ENCODE results near the gene ALDH1B1.
A peak's percentile ranks its signal among the peaks of the same experiment; 100 is the strongest.

Gene ALDH1B1

GRCh38 chr9:38417003-38417945, 24.8 kb downstream of the ALDH1B1 start:
- no peak for DNase-seq

DNA sequence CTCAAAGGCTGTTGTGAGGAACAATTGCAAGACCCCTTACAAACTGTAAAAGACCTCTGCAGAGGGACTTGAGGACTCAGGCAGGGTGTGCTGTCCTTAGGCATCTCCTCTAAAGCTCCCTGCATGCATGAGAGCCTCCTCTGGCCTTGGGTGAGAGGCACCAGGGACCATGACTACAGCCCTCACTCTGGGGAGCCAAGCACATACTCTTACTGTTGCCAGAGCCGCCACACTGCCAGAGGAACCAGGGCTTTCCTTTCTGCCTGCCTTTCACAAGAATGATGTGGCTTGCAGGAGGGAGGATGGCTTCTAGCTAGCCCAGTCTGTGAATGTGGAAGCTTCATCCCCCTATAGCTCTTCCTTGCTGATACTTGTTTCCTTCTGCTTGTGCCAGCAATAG, 25.9 kb downstream of the ALDH1B1 start:
- DNase-seq = no peak

- DNase-seq = no peak
Measured at GRCh38 chr9:38419181-38419580, 26.7 kb downstream of the ALDH1B1 start.

GRCh38 chr9:38421498-38422211, 29.2 kb downstream of the ALDH1B1 start:
- no peak for DNase-seq

GRCh38 chr9:38422555-38423260, 30.2 kb downstream of the ALDH1B1 start:
- DNase-seq = no peak

- no peak for DNase-seq
Measured at GRCh38 chr9:38423273-38423972, 30.9 kb downstream of the ALDH1B1 start.

DNA sequence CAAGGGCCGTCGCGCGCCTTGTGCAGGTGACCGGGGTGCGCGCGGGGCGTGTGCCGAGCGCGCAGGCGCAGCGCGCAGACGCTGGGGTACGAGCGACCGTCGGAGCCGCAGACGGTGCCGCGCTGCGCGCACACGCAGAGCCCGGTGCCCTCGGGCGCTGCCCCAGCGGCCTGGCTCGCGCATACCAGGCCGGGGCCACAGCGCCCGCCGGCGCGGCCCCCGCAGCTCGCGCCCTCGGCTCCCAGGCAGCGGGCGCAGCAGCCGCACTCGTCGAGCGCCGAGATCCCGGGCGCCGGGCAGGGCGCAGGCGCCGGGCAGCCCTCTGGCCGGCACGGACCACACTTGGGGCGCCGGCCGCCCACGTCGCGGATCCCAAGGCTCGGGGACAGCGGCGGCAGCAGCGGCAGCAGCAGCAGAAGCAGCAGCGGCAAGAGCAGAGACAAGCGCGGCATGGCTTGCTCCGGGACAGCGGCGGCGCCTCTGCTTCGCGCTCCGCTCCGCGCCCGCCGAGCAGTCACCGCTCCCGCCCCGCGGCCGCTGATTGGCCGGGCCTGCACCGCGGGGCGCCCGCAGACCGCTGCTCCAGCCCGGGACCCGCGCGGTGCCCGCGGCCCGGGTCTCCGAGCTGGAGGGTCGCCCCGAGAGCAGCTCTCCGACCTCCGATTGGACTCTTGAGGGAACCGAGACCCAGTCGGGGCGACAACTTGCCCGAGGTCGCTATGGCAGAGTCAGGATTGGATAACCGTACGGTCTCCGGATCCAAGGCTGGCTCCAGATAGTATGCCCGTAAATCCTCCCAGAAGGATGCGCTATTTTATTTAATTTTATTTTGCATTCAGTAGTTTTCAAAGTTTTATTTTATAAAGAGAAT, 31.7 kb downstream of the ALDH1B1 start, which contains the start of gene IGFBPL1:
Gene IGFBPL1 (minus strand): TSS at position 482 of the 871 bp plus-strand sequence. CDS start 30 bp downstream, at position 452.
- no peak for DNase-seq

- no peak for DNase-seq
Measured at GRCh38 chr9:38424918-38425317, 32.4 kb downstream of the ALDH1B1 start.

DNA sequence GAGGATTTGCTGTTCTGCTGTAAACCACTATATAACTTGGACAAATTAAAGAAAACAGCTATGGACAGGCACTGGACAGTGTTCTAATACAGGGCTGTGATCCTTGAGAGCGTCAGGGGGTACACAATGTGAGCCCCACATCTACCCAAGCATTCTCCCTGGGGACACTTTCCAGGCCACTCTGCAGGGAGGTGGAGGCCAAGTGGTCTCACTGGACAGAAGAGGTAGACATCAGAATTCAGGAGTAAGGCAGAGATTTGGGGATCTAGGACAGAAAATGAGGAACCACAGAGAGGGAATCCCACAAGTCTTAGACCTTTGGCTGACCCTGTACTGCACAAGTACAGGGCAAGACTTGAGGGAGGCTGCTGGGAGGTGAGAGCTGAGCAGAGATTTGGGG, 35.6 kb downstream of the ALDH1B1 start:
- no peak for DNase-seq

DNA sequence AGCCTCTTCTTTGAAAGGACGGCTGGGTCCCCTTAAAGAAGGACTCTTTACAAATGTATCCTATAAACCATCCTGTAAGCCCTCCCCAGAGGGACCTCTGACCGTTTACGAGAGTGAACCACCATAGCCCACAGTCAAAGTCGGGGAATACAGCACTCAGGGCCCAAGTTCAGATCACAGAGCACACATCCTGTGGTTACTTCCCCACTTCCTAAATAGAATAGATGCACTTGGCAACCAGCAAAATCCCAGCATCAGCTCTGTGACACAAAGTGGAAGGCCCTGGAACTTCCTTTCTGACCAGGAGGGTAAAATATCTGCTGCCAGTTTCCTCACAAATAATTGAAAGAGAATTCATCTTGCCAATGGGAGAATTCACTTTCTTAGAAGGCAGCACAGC, 38.6 kb downstream of the ALDH1B1 start:
- peak; percentile 70 for DNase-seq

DNA sequence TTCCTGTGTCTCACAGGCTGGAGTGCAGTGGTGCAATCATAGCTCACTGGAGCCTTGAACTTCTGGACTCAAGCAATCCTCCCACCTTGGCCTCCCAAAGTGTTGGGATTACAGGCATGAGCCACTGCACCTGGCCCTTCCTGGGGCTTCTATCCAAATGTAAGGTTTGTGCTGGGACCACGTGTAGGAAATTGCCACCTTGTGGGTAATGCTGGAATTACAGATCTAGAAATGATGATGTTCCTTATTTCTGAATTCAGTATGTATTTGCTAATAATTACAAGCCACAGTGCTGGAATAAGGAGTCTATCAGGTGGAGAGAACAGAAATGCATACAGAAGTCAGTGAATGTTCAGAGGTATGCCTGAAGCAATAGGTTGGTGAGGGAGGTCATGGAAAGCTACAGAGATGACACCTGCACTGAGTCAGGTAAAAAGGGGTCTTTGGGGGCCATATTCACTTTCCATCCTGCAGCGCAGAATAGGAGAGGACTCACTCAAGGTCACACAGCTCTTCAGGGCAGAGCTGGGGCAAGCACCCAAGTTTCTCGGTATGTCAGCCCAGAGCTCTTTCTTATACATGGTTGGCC, 40.5 kb downstream of the ALDH1B1 start:
- no peak for DNase-seq

DNA sequence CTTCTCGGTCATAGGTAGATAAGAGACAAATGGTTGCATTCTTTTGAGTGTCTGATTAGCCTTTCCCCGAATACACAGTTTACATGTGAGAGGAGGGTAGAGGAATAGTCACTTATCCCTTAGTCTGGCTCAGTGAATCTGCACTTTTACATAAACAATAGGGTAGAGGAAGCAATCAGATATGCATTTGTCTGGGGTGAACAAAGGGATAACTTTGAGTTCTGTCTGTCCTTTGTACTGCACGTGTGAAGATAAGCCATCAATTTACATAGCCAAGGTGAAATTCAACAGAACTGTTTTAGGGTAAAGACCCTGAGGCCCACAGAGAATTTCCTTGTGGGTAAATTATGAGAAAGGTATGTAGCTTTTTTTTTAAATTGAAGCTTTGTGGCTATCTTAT, 41.9 kb downstream of the ALDH1B1 start:
- no peak for DNase-seq

- no peak for DNase-seq
Measured at GRCh38 chr9:38434853-38435252, 42.4 kb downstream of the ALDH1B1 start.

DNA sequence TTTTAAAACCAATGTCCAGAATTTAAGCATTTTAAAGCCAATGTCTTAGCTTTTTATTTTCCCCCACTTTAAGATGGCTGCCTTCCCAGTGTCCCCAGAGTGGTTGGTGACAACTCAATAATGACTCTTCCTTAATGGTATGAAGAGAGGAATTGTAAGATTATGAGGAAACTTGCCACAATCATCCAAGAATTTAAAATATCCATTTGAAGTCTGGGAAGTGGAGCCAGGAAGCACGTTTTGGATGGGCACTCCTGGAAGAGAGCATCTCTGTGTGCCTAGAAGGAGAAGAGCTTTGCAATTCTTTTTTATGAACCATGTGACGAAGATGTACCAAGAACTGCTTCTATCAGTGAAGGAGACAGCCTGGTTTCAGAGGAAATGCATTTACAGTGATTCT, 43.0 kb downstream of the ALDH1B1 start:
- no peak for DNase-seq

GRCh38 chr9:38436708-38437107, 44.2 kb downstream of the ALDH1B1 start:
- DNase-seq = no peak

DNA sequence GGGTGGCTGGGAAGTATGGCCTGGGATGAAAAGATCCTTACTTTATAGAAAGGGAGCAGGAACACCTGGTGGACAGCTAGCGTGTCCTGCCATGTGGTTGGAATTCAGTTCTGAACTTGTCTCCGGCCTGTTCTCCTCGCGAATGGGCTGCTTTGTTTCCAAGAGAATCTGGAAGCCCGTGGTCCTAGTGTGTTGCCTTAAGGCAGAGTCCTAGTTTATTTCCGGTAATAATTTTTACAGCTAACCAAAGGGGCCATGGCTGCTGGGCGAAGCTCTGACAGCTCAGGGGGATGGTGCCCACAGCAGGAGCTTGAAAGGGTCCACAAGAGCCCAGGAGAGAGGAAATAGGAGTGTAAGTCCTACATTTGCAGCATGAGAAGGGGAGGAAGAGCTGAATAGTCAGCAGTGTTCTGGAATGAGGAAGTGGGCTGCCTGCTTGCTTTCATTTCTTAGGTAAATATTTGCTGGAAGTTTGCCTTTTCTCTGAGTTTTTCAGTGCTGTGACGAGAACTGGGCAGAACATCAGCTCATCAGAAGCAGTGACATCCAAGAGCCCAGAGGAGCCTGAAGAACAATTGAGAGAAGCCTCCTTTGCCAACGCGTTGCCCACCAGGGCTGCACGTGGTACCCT, 44.8 kb downstream of the ALDH1B1 start:
- peak; percentile 31 for DNase-seq

DNA sequence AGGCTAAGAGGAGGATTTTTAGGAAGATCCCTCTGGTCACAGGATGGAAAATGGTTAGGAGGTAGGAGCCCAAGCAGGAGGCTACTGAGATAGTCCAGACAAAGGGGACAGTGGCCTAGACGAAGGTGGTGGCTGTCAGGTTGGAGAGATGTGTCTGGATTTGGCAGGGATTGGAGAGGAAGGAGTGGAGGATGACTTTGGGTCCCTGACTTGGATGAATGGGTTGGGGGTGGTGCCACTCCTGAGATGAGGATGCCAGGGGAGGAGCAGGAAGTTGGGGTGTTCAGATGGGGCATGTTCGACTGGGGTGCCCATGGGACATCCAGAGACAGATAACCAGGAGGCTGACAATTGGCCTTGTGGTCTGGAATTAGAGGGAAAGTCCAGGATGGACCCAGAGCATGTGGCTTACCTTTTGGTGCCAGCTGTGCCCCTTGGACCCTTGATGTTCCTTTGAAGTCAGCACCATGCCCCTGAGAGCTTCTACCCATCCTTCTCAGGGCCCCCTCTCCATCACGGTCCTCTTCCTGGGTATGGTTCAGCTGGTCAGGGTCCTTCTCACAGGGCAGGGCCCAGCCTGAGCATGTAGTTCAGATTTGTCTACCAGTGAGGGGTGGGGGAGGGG, 46.9 kb downstream of the ALDH1B1 start:
- DNase-seq = no peak

DNA sequence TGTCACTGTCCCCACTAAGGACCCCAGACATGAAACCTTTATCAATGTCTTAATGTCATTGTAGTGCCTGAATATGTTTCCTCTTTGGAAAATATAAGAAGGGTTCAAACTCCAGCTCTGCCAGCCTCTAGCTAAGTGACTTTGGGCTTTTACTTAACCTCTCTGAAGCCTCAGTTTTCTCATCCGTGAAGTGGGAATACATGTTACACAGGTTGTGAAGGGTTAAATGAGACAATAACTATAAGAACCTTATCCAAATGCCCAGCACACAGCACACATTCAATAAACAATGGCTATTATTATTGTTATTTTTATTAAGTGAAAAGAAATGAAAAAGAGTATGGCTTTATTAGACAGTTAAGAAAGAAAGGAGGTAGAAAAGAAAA, 47.4 kb downstream of the ALDH1B1 start:
- DNase-seq = no peak

GRCh38 chr9:38440516-38440915, 48.0 kb downstream of the ALDH1B1 start:
- DNase-seq = peak; percentile 21

GRCh38 chr9:38441347-38442085, 49.0 kb downstream of the ALDH1B1 start:
- no peak for DNase-seq
